Peyer's patch (tissue), 4 donors: ENCODE measurements around the gene CFHR2. TPM values are rescaled to one million over a fixed set of nuclear protein-coding genes. Genes with fewer than 3 reads are reported as not detected.

Experiments
- DNase-seq, 3 donors: peaks; one replicate each; pipeline ENCODE4 v3.0.0-alpha.2; 2017 to 2019
- H3K27ac ChIP-seq, 4 donors: fragments of 200-600 bp; sonication (generic); one replicate each; pipeline ENCODE4 v1.5.1; 2016 to 2019
- H3K27me3 ChIP-seq, 2 donors: fragments of 200-600 bp; sonication (generic); one replicate each; pipeline ENCODE4 v1.5.1; 2019
- H3K36me3 ChIP-seq, 3 donors: fragments of 200-600 bp; sonication (generic); one replicate each; pipeline ENCODE4 v1.5.1; 2016 to 2019
- H3K4me1 ChIP-seq, 4 donors: fragments of 200-600 bp; sonication (generic); one replicate each; pipeline ENCODE4 v1.5.1; 2016 to 2019
- H3K4me3 ChIP-seq, 4 donors: fragments of 200-600 bp; sonication (generic); 1 replicate in 3 of 4; 2 replicates in 1 of 4; pipeline ENCODE4 v1.5.1; 2016 to 2019; ENCODE audit warnings: mild to moderate bottlenecking in 1 of 4
- H3K9me3 ChIP-seq, 4 donors: fragments of 200-600 bp; sonication (generic); one replicate each; pipeline ENCODE4 v1.5.1; 2016 to 2019; ENCODE audit warnings: mild to moderate bottlenecking in 1 of 4
- POLR2A ChIP-seq, 2 donors: fragments of 450-650 bp; IDR thresholded peaks; one replicate each; pipeline ENCODE4 v1.5.1; 2017; ENCODE audit warnings: antibody characterized with exemption in 2 of 2, mild to moderate bottlenecking in 2 of 2, moderate library complexity in 2 of 2
- small RNA-seq, 2 donors: library from RNA; depleted of rRNA; stranded (forward); fragments of <200 nt; gene quantifications; one replicate each; pipeline ENCODE3, GENCODE V24; 2016
- total RNA-seq, 4 donors: library from RNA; depleted of rRNA; stranded (reverse); fragments of >200 nt; gene quantifications; one replicate each; pipeline ENCODE4 v1.1.0, GENCODE V29; 2016
- TF ChIP-seq, protein P1 (sequence below), 6 experiments: fragments of 450-650 bp in 4 of 6; fragments of 200-600 bp in 2 of 6; sonication (generic) in 1 of 6; IDR thresholded peaks; one replicate each; pipeline ENCODE4 v1.5.1; 2017 to 2019; ENCODE audit warnings: antibody characterized with exemption in 6 of 6, mild to moderate bottlenecking in 3 of 6, moderate library complexity in 1 of 6

CFHR2 gene
- total RNA-seq, 4 donors from 2014 or later, result not detected

- TF ChIP-seq, protein P1, sequence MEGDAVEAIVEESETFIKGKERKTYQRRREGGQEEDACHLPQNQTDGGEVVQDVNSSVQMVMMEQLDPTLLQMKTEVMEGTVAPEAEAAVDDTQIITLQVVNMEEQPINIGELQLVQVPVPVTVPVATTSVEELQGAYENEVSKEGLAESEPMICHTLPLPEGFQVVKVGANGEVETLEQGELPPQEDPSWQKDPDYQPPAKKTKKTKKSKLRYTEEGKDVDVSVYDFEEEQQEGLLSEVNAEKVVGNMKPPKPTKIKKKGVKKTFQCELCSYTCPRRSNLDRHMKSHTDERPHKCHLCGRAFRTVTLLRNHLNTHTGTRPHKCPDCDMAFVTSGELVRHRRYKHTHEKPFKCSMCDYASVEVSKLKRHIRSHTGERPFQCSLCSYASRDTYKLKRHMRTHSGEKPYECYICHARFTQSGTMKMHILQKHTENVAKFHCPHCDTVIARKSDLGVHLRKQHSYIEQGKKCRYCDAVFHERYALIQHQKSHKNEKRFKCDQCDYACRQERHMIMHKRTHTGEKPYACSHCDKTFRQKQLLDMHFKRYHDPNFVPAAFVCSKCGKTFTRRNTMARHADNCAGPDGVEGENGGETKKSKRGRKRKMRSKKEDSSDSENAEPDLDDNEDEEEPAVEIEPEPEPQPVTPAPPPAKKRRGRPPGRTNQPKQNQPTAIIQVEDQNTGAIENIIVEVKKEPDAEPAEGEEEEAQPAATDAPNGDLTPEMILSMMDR (IDR thresholded peaks at IDR 0.05), result no peak
- TF ChIP-seq POLR2A (IDR thresholded peaks at IDR 0.05), result no peak
- no peak overlapping the region for H3K27ac ChIP-seq
- no peaks in the 10 kb centered on the region for H3K4me1 ChIP-seq
- H3K27me3 ChIP-seq, result no peaks in the 10 kb centered on the region
- H3K36me3 ChIP-seq, result no peaks in the 10 kb centered on the region
- no peak for DNase-seq
- no peaks in the 10 kb centered on the region for H3K9me3 ChIP-seq
- no peak overlapping the region for H3K4me3 ChIP-seq
These were observed 53.9 kb downstream of the CFHR2 start for GRCh38 chr1:196997423-196997822.

- no peaks in the 10 kb centered on the region for H3K36me3 ChIP-seq
- no peaks in the 10 kb centered on the region for H3K4me1 ChIP-seq
- H3K27ac ChIP-seq, result no peak overlapping the region
- no peak for DNase-seq
- H3K4me3 ChIP-seq, result no peak overlapping the region
- H3K27me3 ChIP-seq, result no peaks in the 10 kb centered on the region
- no peaks in the 10 kb centered on the region for H3K9me3 ChIP-seq
- TF ChIP-seq POLR2A (IDR thresholded peaks at IDR 0.05), result no peak
- TF ChIP-seq, protein P1 (IDR thresholded peaks at IDR 0.05), result no peak
These were observed 58.3 kb downstream of the CFHR2 start for GRCh38 chr1:197001828-197002227.

DNA sequence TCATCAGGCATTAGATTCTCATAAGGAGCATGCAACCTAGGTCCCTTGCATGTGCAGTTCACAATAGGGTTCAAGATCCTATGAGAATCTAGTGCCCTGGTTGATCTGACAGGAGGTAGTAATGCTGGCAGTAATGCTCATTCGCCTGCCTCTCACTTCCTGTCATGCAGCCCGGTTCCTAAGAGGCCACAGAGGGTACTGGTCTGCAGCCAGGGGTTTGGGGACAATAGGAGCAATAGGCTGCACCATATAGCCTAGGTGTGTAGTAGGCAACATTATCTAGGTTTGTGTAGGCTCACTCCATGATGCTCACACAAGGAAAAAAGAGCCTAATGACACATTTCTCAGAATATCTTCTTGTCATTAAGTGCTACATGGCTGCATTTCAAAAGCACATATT, 59.6 kb downstream of the CFHR2 start:
- TF ChIP-seq, protein P1 (IDR thresholded peaks at IDR 0.05), result no peak
- no peak for TF ChIP-seq POLR2A (IDR thresholded peaks at IDR 0.05)
- no peak for DNase-seq
- Histone ChIP-seq H3K9me3 (no peaks in the 10 kb centered on the region), H3K4me1 (no peaks in the 10 kb centered on the region), H3K27me3 (no peaks in the 10 kb centered on the region), H3K4me3 (no peak overlapping the region), H3K27ac (no peak overlapping the region), H3K36me3 (no peaks in the 10 kb centered on the region)

- Histone ChIP-seq H3K9me3 (no peaks in the 10 kb centered on the region), H3K27ac (no peak overlapping the region), H3K4me1 (no peaks in the 10 kb centered on the region), H3K27me3 (no peaks in the 10 kb centered on the region), H3K4me3 (no peak overlapping the region), H3K36me3 (no peaks in the 10 kb centered on the region)
- DNase-seq, result no peak
- no peak for TF ChIP-seq POLR2A (IDR thresholded peaks at IDR 0.05)
- TF ChIP-seq, protein P1 (IDR thresholded peaks at IDR 0.05), result no peak
These were observed 65.3 kb downstream of the CFHR2 start for GRCh38 chr1:197008861-197009260.

Small RNA genes within 50 kb of the gene (small RNA-seq; reads per million reads assigned to genes)
- gene AL139418.1, result 0 reads per million in 2 donors

Other genes with a start within 250 kb of the CFHR2 start
- not detected for gene CFHR3, start 168.9 kb upstream of the CFHR2 start, total RNA-seq
- gene CFHR1, start 124.0 kb upstream of the CFHR2 start, total RNA-seq, result not detected
- not detected for gene CFHR4, start 55.7 kb upstream of the CFHR2 start, total RNA-seq
- not detected for gene CFHR5, start 33.8 kb downstream of the CFHR2 start, total RNA-seq
- gene F13B, start 123.5 kb downstream of the CFHR2 start, total RNA-seq, result not detected
- gene ASPM, start 202.9 kb downstream of the CFHR2 start, total RNA-seq, result 10 to 100 TPM in 1 of 4 donors, 1 to 10 TPM in 3; 3.2 to 10.7 (median 4.3) TPM